Right renal cortex interstitium (tissue), 3 donors: ENCODE results near the gene SLC6A12. TPM values are rescaled to one million over a fixed set of nuclear protein-coding genes. Genes with fewer than 3 reads are reported as not detected.

ENCODE experiments used
- DNase-seq, 3 donors: peaks; one replicate each; pipeline ENCODE4 v3.0.0-alpha.2; 2013; ENCODE audit warnings: low read depth in 3 of 3, low spot score in 2 of 3
- polyA plus RNA-seq, 3 donors: library from polyadenylated mRNA; unstranded; fragments of 120-200 nt; gene quantifications; one replicate each; pipeline ENCODE4 v1.2.1, GENCODE V29; 2013; ENCODE audit not compliant: insufficient read length in 3 of 3

SLC6A12 gene
- polyA plus RNA-seq, 3 donors = 13.2 to 14.5 (median 14.5) TPM

GRCh38 chr12:168763-169525, 45.0 kb downstream of the SLC6A12 start:
- DNase-seq = no peak

- DNase-seq = no peak
Observed at GRCh38 chr12:167959-168600, 45.9 kb downstream of the SLC6A12 start.

- no peak for DNase-seq
Observed at GRCh38 chr12:166425-167075, 47.4 kb downstream of the SLC6A12 start.

- no peak for DNase-seq
Observed at GRCh38 chr12:165862-166368, 48.0 kb downstream of the SLC6A12 start.

GRCh38 chr12:164207-164606, 49.8 kb downstream of the SLC6A12 start:
- no peak for DNase-seq

GRCh38 chr12:163406-163986, 50.5 kb downstream of the SLC6A12 start:
- no peak for DNase-seq

GRCh38 chr12:162467-163307, 51.3 kb downstream of the SLC6A12 start:
- no peak for DNase-seq

- DNase-seq = no peak
Observed at GRCh38 chr12:161823-162222, 52.1 kb downstream of the SLC6A12 start.

GRCh38 chr12:160858-161257, 53.1 kb downstream of the SLC6A12 start:
- DNase-seq = no peak

GRCh38 chr12:159156-159782, 54.7 kb downstream of the SLC6A12 start:
- no peak for DNase-seq

- no peak for DNase-seq
Observed at GRCh38 chr12:157644-158043, 56.3 kb downstream of the SLC6A12 start.

GRCh38 chr12:156945-157344, 57.0 kb downstream of the SLC6A12 start:
- DNase-seq = no peak

- no peak for DNase-seq
Observed at GRCh38 chr12:155646-156045, 58.3 kb downstream of the SLC6A12 start.

GRCh38 chr12:155006-155405, 59.0 kb downstream of the SLC6A12 start:
- no peak for DNase-seq

- DNase-seq = no peak
Observed at GRCh38 chr12:154058-154457, 59.9 kb downstream of the SLC6A12 start.

- no peak for DNase-seq
Observed at GRCh38 chr12:153080-153746, 60.7 kb downstream of the SLC6A12 start.

- DNase-seq = no peak
Observed at GRCh38 chr12:152440-152839, 61.5 kb downstream of the SLC6A12 start.

GRCh38 chr12:151579-151978, 62.4 kb downstream of the SLC6A12 start:
- DNase-seq = no peak

GRCh38 chr12:148676-149416, 65.1 kb downstream of the SLC6A12 start:
- no peak for DNase-seq
